Gastrocnemius medialis (tissue), 4 donors: Measurements from ENCODE around the gene CRYBB3. TPM values are rescaled to one million over a fixed set of nuclear protein-coding genes. Genes with fewer than 3 reads are reported as not detected.

ENCODE experiments used
- ATAC-seq, 2 donors: fragments of 150-250 bp; one replicate each; pipeline ENCODE4 v1.9.1; 2016
- DNase-seq, 2 donors: peaks; one replicate each; pipeline ENCODE4 v3.0.0-alpha.2; 2019
- H3K27ac ChIP-seq, 4 donors: fragments of 200-600 bp; sonication (generic); 1 replicate in 1 of 4; 2 replicates in 3 of 4; pipeline ENCODE4 v1.5.1; 2016 to 2018; ENCODE audit warnings: mild to moderate bottlenecking in 2 of 4, moderate library complexity in 1 of 4
- H3K27me3 ChIP-seq, 3 donors: fragments of 200-600 bp; sonication (generic) in 2 of 3; 1 replicate in 1 of 3; 2 replicates in 2 of 3; pipeline versions ENCODE4 v1.5.1 to v1.6.0; 2016 to 2019; ENCODE audit warnings: mild to moderate bottlenecking in 1 of 3, moderate library complexity in 1 of 3
- H3K36me3 ChIP-seq, 2 donors: fragments of 200-600 bp; sonication (generic) in 1 of 2; one replicate each; pipeline ENCODE4 v1.5.1; 2017 to 2018
- H3K4me1 ChIP-seq, 2 donors: fragments of 200-600 bp; sonication (generic) in 1 of 2; one replicate each; pipeline ENCODE4 v1.5.1; 2016 to 2017; ENCODE audit warnings: mild to moderate bottlenecking in 2 of 2
- H3K4me3 ChIP-seq, 4 donors: fragments of 200-600 bp; sonication (generic) in 3 of 4; 1 replicate in 1 of 4; 2 replicates in 3 of 4; pipeline ENCODE4 v1.5.1; 2016 to 2019; ENCODE audit warnings: mild to moderate bottlenecking in 2 of 4
- H3K9me3 ChIP-seq, 3 donors: fragments of 200-600 bp; sonication (generic) in 2 of 3; 1 replicate in 1 of 3; 2 replicates in 2 of 3; pipeline ENCODE4 v1.5.1; 2016 to 2019
- POLR2A ChIP-seq, 2 donors: fragments of 450-650 bp; IDR thresholded peaks; one replicate each; pipeline ENCODE4 v1.6.1; 2017; ENCODE audit warnings: antibody characterized with exemption in 2 of 2, mild to moderate bottlenecking in 2 of 2, moderate library complexity in 2 of 2
- in situ Hi-C, 4 donors: fragments of 200-750 bp; cut with MboI; loops; one replicate each; pipeline versions ENCODE4 v1.15.0 to v1.8.0; 2017; ENCODE audit warnings: low sequenced_read_pairs in 4 of 4
- intact Hi-C: fragments of 100-400 bp; cut with DNase I; formaldehyde crosslinking; loops from one replicate; pipeline ENCODE4 v1.15.1; 2023; ENCODE audit warnings: low total_unique reads
- total RNA-seq, 4 donors: library from RNA; depleted of rRNA; stranded (reverse); fragments of >200 nt; gene quantifications; one replicate each; pipeline versions ENCODE4 v1.1.0 to v1.2.3, GENCODE V29; 2016
- TF ChIP-seq, protein P1 (sequence below), 5 experiments: fragments of 450-650 bp in 3 of 5; fragments of 200-600 bp in 2 of 5; sonication (generic) in 2 of 5; IDR thresholded peaks in 4 of 5; conservative IDR thresholded peaks in 1 of 5; 1 replicate in 4 of 5; 2 replicates in 1 of 5; pipeline ENCODE4 v1.5.1; 2016 to 2019; ENCODE audit warnings: antibody characterized with exemption in 5 of 5, mild to moderate bottlenecking in 3 of 5, moderate library complexity in 3 of 5

CRYBB3 gene
- total RNA-seq, 4 donors from 2014 or later, result not detected

DNA sequence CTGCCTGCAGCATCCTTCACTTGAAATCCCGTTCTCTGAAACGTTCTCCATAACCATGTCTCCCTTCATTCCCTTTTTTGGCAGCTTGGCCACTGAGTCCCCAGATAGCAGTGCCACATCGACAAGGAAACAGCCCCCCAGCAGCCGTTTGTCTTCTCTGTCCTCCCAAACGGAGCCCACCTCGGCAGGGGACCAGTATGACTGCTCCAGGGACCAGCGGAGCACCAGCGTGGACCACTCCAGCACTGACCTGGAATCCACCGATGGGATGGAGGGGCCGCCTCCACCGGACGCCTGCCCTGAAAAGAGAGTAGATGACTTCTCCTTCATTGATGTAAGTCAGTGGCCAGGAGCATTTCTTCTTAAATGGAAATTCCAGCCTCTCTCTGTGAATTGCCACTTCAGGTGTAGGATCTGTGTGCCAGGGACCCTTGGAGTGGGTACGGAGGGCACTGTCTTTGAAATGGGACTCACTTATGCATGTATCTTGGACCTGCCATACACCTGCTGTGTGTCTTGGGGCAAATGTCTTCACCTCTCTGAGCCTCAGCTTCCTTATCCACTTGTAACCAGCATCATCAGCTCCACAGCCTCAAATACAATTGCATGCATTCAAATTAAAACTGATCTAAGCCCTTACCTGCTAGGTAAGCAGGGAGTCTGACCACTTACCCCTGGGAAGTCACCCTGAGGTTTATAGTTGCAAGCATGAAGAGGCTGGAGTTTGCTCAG is 25.3 kb upstream of the CRYBB3 start:
- intact Hi-C loops, result no loop called here
- no peak for DNase-seq
- Histone ChIP-seq H3K27me3 (no peaks in the 10 kb centered on the region), H3K4me3 (no peak overlapping the region), H3K9me3 (no peaks in the 10 kb centered on the region), H3K36me3 (peaks cover 0 to 36% of the 10 kb centered on the region in 2 donors), H3K4me1 (no peaks in the 10 kb centered on the region), H3K27ac (no peak overlapping the region)
- in situ Hi-C loops, result loop anchor here in 1 of 4 donors (5.0 kb wide), 1 partner anchor 67 kb away; no protein-coding TSS in a partner anchor
- ATAC-seq, result no peak
- TF ChIP-seq, protein P1, sequence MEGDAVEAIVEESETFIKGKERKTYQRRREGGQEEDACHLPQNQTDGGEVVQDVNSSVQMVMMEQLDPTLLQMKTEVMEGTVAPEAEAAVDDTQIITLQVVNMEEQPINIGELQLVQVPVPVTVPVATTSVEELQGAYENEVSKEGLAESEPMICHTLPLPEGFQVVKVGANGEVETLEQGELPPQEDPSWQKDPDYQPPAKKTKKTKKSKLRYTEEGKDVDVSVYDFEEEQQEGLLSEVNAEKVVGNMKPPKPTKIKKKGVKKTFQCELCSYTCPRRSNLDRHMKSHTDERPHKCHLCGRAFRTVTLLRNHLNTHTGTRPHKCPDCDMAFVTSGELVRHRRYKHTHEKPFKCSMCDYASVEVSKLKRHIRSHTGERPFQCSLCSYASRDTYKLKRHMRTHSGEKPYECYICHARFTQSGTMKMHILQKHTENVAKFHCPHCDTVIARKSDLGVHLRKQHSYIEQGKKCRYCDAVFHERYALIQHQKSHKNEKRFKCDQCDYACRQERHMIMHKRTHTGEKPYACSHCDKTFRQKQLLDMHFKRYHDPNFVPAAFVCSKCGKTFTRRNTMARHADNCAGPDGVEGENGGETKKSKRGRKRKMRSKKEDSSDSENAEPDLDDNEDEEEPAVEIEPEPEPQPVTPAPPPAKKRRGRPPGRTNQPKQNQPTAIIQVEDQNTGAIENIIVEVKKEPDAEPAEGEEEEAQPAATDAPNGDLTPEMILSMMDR (IDR thresholded peaks at IDR 0.05 in 4 of 5, conservative IDR thresholded peaks at IDR 0.05 in 1 of 5), result no peak
- no peak for TF ChIP-seq POLR2A (IDR thresholded peaks at IDR 0.05)

DNA sequence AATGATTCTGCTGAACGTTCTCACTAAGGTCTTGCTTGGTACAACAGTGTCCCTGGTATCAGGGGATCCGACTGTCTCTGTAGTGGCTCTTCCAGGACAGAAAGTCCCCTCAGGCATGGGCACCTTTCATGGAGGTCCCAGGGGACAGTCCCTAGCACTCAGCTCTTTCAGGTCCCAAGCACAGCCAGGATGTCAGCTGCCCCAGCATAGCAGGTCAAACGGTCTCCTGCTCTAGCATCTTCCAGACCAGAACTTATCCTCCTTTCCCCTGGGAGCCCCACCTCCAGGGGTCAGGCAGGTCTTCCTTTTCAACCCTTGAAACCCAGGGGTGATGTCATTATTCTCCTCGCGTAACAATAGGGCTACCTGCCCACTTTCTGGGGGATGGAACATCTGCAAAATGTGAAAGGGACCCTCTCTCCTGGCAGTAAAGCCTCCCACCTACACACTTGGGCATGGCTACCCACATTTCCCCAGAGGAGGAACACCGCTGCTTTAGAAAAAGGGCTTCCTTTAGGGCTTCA is 24.7 kb upstream of the CRYBB3 start:
- Histone ChIP-seq H3K9me3 (no peaks in the 10 kb centered on the region), H3K27me3 (no peaks in the 10 kb centered on the region), H3K36me3 (peaks cover 0 to 42% of the 10 kb centered on the region in 2 donors), H3K4me1 (no peaks in the 10 kb centered on the region), H3K27ac (no peak overlapping the region), H3K4me3 (no peak overlapping the region)
- ATAC-seq, result no peak
- no peak for TF ChIP-seq POLR2A (IDR thresholded peaks at IDR 0.05)
- TF ChIP-seq, protein P1 (IDR thresholded peaks at IDR 0.05 in 4 of 5, conservative IDR thresholded peaks at IDR 0.05 in 1 of 5), result no peak
- no peak for DNase-seq
- in situ Hi-C loops, result loop anchor here in 1 of 4 donors (5.0 to 25.0 kb wide), 2 partner anchors 68 to 238 kb away; partner anchors contain the start of gene LHFPL7
- intact Hi-C loops, result no loop called here

DNA sequence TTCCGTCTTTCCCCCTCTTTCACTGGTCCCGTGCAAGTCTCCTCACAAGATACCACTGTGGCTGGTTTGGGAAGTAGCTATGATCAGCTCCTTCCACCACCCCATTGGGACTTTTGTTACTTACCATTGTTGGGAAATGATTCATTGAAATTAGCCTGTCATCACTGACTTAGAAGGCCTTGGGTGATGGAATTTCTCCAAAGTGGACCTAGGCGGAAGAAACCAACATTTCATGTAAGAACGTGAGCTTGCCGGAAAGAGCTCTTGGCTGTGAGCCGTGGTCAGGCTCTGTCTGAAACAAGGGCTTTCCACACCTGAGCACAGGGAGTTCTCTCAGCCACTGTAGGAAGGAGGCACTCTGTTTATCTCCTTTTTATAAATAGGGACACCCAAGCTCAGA is 23.5 kb upstream of the CRYBB3 start:
- Histone ChIP-seq H3K36me3 (peaks cover 0 to 44% of the 10 kb centered on the region in 2 donors), H3K27ac (no peak overlapping the region), H3K9me3 (no peaks in the 10 kb centered on the region), H3K4me3 (no peak overlapping the region), H3K4me1 (no peaks in the 10 kb centered on the region), H3K27me3 (no peaks in the 10 kb centered on the region)
- ATAC-seq (no peak), DNase-seq (no peak)
- TF ChIP-seq, protein P1 (IDR thresholded peaks at IDR 0.05 in 4 of 5, conservative IDR thresholded peaks at IDR 0.05 in 1 of 5), result no peak
- TF ChIP-seq POLR2A (IDR thresholded peaks at IDR 0.05), result no peak
- intact Hi-C loops (no loop called here), in situ Hi-C loops (loop anchor here in 1 of 4 donors (25.0 kb wide), 1 partner anchor 239 kb away; the partner anchor contains the start of gene LHFPL7)

DNA sequence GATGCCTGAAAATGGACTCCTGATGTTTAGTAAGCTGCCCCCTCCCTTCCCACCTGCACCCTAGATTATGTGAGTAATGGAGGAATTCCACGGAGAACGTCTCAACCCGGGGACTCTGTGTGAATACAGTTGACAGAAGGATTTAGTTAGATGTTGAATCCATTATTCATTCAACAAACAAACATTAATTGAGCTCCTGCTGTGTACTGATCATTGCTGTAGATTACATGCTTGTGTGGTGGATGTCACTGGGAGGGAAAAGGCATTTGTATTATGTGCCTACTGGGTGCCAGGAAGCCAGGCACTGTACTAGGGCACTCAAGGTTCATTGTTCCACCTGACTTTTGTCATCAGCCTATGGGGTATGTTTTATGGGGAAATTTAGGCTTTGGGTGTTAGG is 22.9 kb upstream of the CRYBB3 start:
- in situ Hi-C loops, result loop anchor here in 1 of 4 donors (25.0 kb wide), 1 partner anchor 239 kb away; the partner anchor contains the start of gene LHFPL7
- Histone ChIP-seq H3K9me3 (no peaks in the 10 kb centered on the region), H3K27me3 (no peaks in the 10 kb centered on the region), H3K27ac (no peak overlapping the region), H3K36me3 (peaks cover 0 to 49% of the 10 kb centered on the region in 2 donors), H3K4me1 (no peaks in the 10 kb centered on the region), H3K4me3 (no peak overlapping the region)
- intact Hi-C loops, result no loop called here
- ATAC-seq (no peak), DNase-seq (no peak)
- no peak for TF ChIP-seq POLR2A (IDR thresholded peaks at IDR 0.05)
- TF ChIP-seq, protein P1 (IDR thresholded peaks at IDR 0.05 in 4 of 5, conservative IDR thresholded peaks at IDR 0.05 in 1 of 5), result no peak
